GM12864 (cell line): Measurements from ENCODE around the gene OR6M1.

ENCODE experiments used
- DNase-seq: peaks from one replicate; pipeline ENCODE4 v3.0.0-alpha.2; 2011; ENCODE audit warnings: low read depth
- H3K4me3 ChIP-seq: 2 replicates; pipeline ENCODE4 v1.5.1; 2011; ENCODE audit warnings: mild to moderate bottlenecking, low read depth, low read length, control low read depth
- CTCF ChIP-seq: IDR thresholded peaks from 2 replicates; pipeline ENCODE4 v1.5.1; 2011; ENCODE audit warnings: low read depth, mild to moderate bottlenecking, moderate library complexity, low read length, control low read depth, inconsistent platforms; ENCODE audit errors: missing control alignments

OR6M1 gene

GRCh38 chr11:123783536-123783935 is 22.6 kb downstream of the OR6M1 start:
- H3K4me3 ChIP-seq: no peak overlapping the region

GRCh38 chr11:123778511-123778910 is 27.6 kb downstream of the OR6M1 start:
- DNase-seq: no peak
- no peak overlapping the region for H3K4me3 ChIP-seq
- TF ChIP-seq CTCF: no peak

More at GRCh38 chr11:123783536-123783935, 22.6 kb downstream of the OR6M1 start:
- TF ChIP-seq CTCF: no peak
- DNase-seq: no peak

GRCh38 chr11:123775715-123776549 is 30.2 kb downstream of the OR6M1 start:
- TF ChIP-seq CTCF: no peak
- no peak overlapping the region for H3K4me3 ChIP-seq
- no peak for DNase-seq

- no peak for DNase-seq
- no peak for TF ChIP-seq CTCF
- no peak overlapping the region for H3K4me3 ChIP-seq
Observed at GRCh38 chr11:123775289-123775688, 30.9 kb downstream of the OR6M1 start.

GRCh38 chr11:123773959-123774358 is 32.2 kb downstream of the OR6M1 start:
- no peak for TF ChIP-seq CTCF
- DNase-seq: no peak
- no peak overlapping the region for H3K4me3 ChIP-seq

GRCh38 chr11:123773026-123773425 is 33.1 kb downstream of the OR6M1 start:
- TF ChIP-seq CTCF: no peak
- no peak for DNase-seq
- H3K4me3 ChIP-seq: no peak overlapping the region

GRCh38 chr11:123771664-123772063 is 34.5 kb downstream of the OR6M1 start:
- TF ChIP-seq CTCF: no peak
- no peak for DNase-seq
- no peak overlapping the region for H3K4me3 ChIP-seq
